ENCODE measurements around the gene CPLX1.
"Not testable (repeated sequence)": the region's sequence is repeated elsewhere in the genome, so short reads cannot be mapped to it uniquely, and the experiment has no call there.

The CPLX1 gene

GRCh38 chr4:822361-823175, 3.4 kb downstream of the CPLX1 start:
- no peak for ATAC-seq
- no peak overlapping the region for H3K27ac Mint-ChIP-seq
- H3K4me3 Mint-ChIP-seq, result no peak overlapping the region
- no peak for DNase-seq
- H3K27me3 Mint-ChIP-seq, result peaks cover 43% of the 10 kb centered on the region
- H3K36me3 Mint-ChIP-seq (ENCODE audit: low read depth), result no peaks in the 10 kb centered on the region
- H3K9me3 Mint-ChIP-seq, result no peaks in the 10 kb centered on the region
- no peaks in the 10 kb centered on the region for H3K4me1 Mint-ChIP-seq

- Mint-ChIP-seq H3K36me3 (ENCODE audit: low read depth) (no peaks in the 10 kb centered on the region), H3K27me3 (peaks cover 45% of the 10 kb centered on the region), H3K9me3 (no peaks in the 10 kb centered on the region), H3K4me1 (no peaks in the 10 kb centered on the region), H3K4me3 (no peak overlapping the region), H3K27ac (no peak overlapping the region)
- DNase-seq, result no peak
- ATAC-seq, result no peak
These were observed 4.3 kb downstream of the CPLX1 start for GRCh38 chr4:821631-822030.

- DNase-seq (no peak), ATAC-seq (no peak)
- Mint-ChIP-seq H3K36me3 (ENCODE audit: low read depth) (no peaks in the 10 kb centered on the region), H3K9me3 (no peaks in the 10 kb centered on the region), H3K4me1 (no peaks in the 10 kb centered on the region), H3K27me3 (peaks cover 48% of the 10 kb centered on the region), H3K27ac (no peak overlapping the region), H3K4me3 (no peak overlapping the region)
These were observed 4.7 kb downstream of the CPLX1 start for GRCh38 chr4:821181-821591.

- H3K9me3 Mint-ChIP-seq, result no peaks in the 10 kb centered on the region
- ATAC-seq, result no peak
- DNase-seq, result no peak
- H3K4me1 Mint-ChIP-seq, result no peaks in the 10 kb centered on the region
- H3K27ac Mint-ChIP-seq, result no peak overlapping the region
- H3K4me3 Mint-ChIP-seq, result no peak overlapping the region
- H3K27me3 Mint-ChIP-seq, result peaks cover 53% of the 10 kb centered on the region
- no peaks in the 10 kb centered on the region for H3K36me3 Mint-ChIP-seq (ENCODE audit: low read depth)
These were observed 5.4 kb downstream of the CPLX1 start for GRCh38 chr4:820230-821172.

GRCh38 chr4:819401-820229, 6.3 kb downstream of the CPLX1 start:
- H3K27ac Mint-ChIP-seq, result no peak overlapping the region
- no peaks in the 10 kb centered on the region for H3K4me1 Mint-ChIP-seq
- no peaks in the 10 kb centered on the region for H3K9me3 Mint-ChIP-seq
- ATAC-seq, result no peak
- no peaks in the 10 kb centered on the region for H3K36me3 Mint-ChIP-seq (ENCODE audit: low read depth)
- no peak overlapping the region for H3K4me3 Mint-ChIP-seq
- no peak for DNase-seq
- H3K27me3 Mint-ChIP-seq, result peaks cover 52% of the 10 kb centered on the region

GRCh38 chr4:818106-818921, 7.6 kb downstream of the CPLX1 start:
- Mint-ChIP-seq H3K4me1 (no peaks in the 10 kb centered on the region), H3K27me3 (peaks cover 56% of the 10 kb centered on the region), H3K36me3 (ENCODE audit: low read depth) (no peaks in the 10 kb centered on the region), H3K27ac (no peak overlapping the region), H3K9me3 (no peaks in the 10 kb centered on the region), H3K4me3 (no peak overlapping the region)
- ATAC-seq (no peak), DNase-seq (no peak)

GRCh38 chr4:815464-816146, 10.3 kb downstream of the CPLX1 start:
- ATAC-seq, result no peak
- H3K27me3 Mint-ChIP-seq, result peaks cover 56% of the 10 kb centered on the region
- no peaks in the 10 kb centered on the region for H3K9me3 Mint-ChIP-seq

GRCh38 chr4:814312-814850, 11.5 kb downstream of the CPLX1 start:
- Mint-ChIP-seq H3K9me3 (no peaks in the 10 kb centered on the region), H3K4me1 (no peaks in the 10 kb centered on the region), H3K27ac (no peak overlapping the region), H3K36me3 (ENCODE audit: low read depth) (no peaks in the 10 kb centered on the region), H3K27me3 (peaks cover 53% of the 10 kb centered on the region), H3K4me3 (no peak overlapping the region)
- DNase-seq, result no peak
- ATAC-seq, result no peak

More at GRCh38 chr4:815464-816146, 10.3 kb downstream of the CPLX1 start:
- H3K27ac Mint-ChIP-seq, result no peak overlapping the region
- no peak for DNase-seq
- no peaks in the 10 kb centered on the region for H3K4me1 Mint-ChIP-seq
- no peaks in the 10 kb centered on the region for H3K36me3 Mint-ChIP-seq (ENCODE audit: low read depth)
- no peak overlapping the region for H3K4me3 Mint-ChIP-seq

GRCh38 chr4:813900-814299, 12.0 kb downstream of the CPLX1 start:
- Mint-ChIP-seq H3K36me3 (ENCODE audit: low read depth) (no peaks in the 10 kb centered on the region), H3K27ac (no peak overlapping the region), H3K27me3 (peaks cover 53% of the 10 kb centered on the region), H3K4me1 (no peaks in the 10 kb centered on the region), H3K9me3 (no peaks in the 10 kb centered on the region), H3K4me3 (no peak overlapping the region)
- ATAC-seq (no peak), DNase-seq (no peak)

GRCh38 chr4:808860-809570, 16.9 kb downstream of the CPLX1 start:
- ATAC-seq (no peak), DNase-seq (no peak)
- Mint-ChIP-seq H3K9me3 (peaks cover 4% of the 10 kb centered on the region), H3K4me3 (no peak overlapping the region), H3K36me3 (ENCODE audit: low read depth) (no peaks in the 10 kb centered on the region), H3K27ac (no peak overlapping the region), H3K27me3 (peaks cover 40% of the 10 kb centered on the region), H3K4me1 (no peaks in the 10 kb centered on the region)

GRCh38 chr4:807792-808191, 18.1 kb downstream of the CPLX1 start:
- Mint-ChIP-seq H3K27me3 (peaks cover 29% of the 10 kb centered on the region), H3K36me3 (ENCODE audit: low read depth) (no peaks in the 10 kb centered on the region), H3K4me1 (no peaks in the 10 kb centered on the region), H3K4me3 (no peak overlapping the region), H3K27ac (no peak overlapping the region), H3K9me3 (peaks cover 4% of the 10 kb centered on the region)
- ATAC-seq (no peak), DNase-seq (no peak)

- H3K9me3 Mint-ChIP-seq; H3K27ac Mint-ChIP-seq; H3K4me1 Mint-ChIP-seq; H3K36me3 Mint-ChIP-seq (ENCODE audit: low read depth); DNase-seq; ATAC-seq; H3K4me3 Mint-ChIP-seq: not testable (repeated sequence)
- peaks cover 22% of the 10 kb centered on the region for H3K27me3 Mint-ChIP-seq
These were observed 18.9 kb downstream of the CPLX1 start for GRCh38 chr4:806979-807378.

Data from activated naive CD8-positive, alpha-beta T cell treated with anti-CD3 and anti-CD28 coated beads, Interleukin-2, amount 50 U/mL, for 24 hours (primary cell).